ENCODE data around the gene CNTN5.
"Not testable (repeated sequence)": the region's sequence is repeated elsewhere in the genome, so short reads cannot be mapped to it uniquely, and the experiment has no call there.

The CNTN5 gene

DNA sequence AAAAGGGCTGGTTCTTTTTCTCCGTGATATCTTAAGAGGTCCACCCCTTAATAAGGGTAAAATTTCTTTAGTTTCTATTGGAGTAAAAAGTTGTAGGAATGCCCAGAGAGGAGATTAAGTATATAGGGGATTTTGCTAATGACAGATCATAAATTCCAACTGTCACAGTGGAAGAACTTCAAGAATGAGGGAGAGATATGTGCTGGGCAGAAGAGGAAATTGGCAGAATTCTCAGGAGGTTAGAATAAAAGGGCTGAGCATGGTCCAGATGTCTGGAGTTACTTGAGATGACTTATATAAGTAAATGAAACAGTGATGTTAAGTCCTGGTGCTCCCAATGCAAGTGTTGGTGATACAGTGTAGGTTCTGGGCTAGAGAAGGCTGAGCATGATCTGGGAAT lies 1248.8 kb downstream of the CNTN5 start:
- no peak for DNase-seq

DNA sequence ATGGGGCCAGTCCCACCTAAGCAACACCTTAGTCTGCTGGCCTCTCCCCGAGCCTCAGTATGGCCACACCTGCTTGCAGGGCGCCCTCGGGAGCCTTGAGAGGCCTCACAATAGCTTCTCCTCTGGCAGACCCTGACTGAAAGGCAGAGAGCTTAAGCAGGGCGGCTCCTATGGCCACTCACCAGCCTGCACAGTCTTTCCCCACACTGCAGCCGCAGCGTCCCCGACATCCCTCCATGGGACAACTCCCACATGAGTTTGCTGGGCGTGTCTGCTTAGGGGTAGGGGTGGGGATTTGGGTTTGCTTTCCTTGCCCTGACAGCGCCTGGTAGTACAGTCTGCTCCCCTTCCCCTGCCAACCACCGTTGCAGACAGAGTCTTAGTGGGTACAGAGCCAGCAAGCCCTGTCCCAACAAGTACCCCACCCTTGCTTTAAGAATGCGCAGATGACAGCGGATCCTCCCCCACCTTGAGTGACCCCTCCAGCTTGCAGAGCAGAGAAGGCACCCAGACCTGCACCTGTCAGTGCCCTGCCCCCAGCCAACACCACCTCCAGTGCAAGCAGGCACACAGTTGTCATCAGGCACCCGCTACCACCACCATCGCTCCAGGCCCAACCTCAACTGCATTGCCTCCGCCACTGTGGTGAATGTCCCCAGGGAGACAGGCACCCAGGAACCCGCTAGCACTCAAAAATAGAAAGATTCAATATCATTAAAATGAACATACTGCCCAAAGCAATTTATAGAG lies 1252.5 kb downstream of the CNTN5 start:
- DNase-seq, result no peak

GRCh38 chr11:100274466-100274865 lies 1253.7 kb downstream of the CNTN5 start:
- not testable (repeated sequence) for DNase-seq

- DNase-seq, result no peak
Observed at GRCh38 chr11:100294748-100295147, 1274.0 kb downstream of the CNTN5 start.

DNA sequence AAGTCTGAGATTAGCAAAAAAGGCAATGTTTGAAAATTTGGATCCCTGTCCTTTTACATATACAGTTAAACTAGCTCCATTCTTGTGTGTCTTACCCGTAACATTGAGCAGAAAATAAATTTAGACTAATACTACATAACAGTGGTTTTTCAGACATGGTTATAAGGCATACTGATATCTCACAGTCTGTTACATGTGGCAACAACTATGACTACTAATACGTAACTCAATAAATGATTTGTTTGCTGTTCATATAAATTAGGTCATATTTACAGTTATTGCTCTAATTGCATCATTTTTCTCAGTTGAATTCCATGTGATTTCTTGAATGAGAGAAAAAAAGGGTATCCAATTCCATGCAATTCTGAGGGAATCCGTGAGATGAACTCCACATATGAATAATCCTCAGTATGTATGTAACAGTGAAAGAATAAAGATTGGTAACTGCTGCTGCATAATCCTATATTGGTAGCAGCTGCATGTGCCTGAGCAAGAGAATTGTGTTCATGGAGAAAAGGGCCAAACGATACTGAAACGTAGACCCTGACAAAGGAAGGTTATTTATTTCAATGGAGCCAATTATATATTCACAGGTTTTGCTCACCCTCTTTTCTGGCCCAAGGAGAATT lies 1275.4 kb downstream of the CNTN5 start:
- no peak for DNase-seq

- no peak for DNase-seq
Observed at GRCh38 chr11:100297516-100297915, 1276.8 kb downstream of the CNTN5 start.

GRCh38 chr11:100302824-100303223 lies 1282.1 kb downstream of the CNTN5 start:
- no peak for DNase-seq

DNA sequence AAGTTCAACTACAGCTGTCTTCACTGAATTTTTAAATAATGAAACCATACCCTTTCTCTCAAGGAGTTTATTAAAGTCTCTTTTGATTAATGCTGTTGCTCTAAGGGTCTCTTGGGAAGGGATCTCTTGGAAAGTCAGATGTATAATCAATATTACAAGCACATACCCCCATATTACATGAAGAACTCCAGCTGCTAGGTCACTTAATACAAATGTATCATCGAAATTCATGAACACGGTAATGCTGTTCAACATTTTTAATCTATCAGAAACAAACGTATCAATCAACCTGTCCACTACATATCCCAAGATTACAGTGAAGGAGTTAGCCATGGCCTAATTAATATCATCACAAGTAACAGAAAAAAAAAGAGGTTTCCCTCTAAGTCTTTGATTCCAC lies 1283.1 kb downstream of the CNTN5 start:
- DNase-seq, result no peak

DNA sequence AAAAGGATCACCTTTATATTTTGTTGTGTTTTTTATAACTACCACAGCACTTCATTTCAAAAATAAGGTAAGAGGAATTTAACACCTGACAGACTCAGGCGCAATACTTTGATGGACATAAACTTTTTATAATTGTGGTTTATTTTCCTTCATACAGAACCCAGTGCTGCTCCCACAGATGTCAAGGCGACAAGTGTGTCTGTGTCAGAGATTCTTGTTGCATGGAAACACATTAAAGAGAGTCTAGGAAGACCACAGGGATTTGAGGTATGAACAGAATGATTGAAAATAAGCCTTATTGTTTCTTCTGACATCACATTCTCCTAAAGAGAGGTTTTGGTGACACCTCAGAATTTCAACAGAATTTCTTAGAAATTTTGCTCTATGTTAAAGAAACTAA lies 1287.5 kb downstream of the CNTN5 start:
- DNase-seq, result no peak

GRCh38 chr11:100315946-100316345 lies 1295.2 kb downstream of the CNTN5 start:
- no peak for DNase-seq

- no peak for DNase-seq
Observed at GRCh38 chr11:100316952-100317351, 1296.2 kb downstream of the CNTN5 start.

DNA sequence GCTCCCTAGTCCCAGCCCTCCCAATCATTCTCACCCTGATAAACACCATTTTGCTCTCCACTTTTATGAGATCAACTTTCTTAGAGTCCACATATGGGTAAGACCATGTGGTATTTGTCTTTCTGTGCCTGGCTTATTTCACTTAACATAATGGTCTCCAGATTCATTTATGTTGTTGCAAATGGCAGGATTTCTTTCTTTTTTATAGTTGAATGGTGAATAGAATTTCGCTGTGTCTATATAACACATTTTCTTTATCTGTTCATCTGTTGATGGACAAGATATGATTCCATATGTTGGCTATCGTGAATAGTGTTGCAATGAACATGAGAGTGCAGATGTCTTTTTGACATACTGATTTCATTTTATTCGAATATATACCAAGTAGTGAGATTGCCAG lies 1298.9 kb downstream of the CNTN5 start:
- no peak for DNase-seq

GRCh38 chr11:100328626-100329340 lies 1308.0 kb downstream of the CNTN5 start:
- DNase-seq, result no peak

GRCh38 chr11:100329352-100329751 lies 1308.6 kb downstream of the CNTN5 start:
- peak; percentile 9 for DNase-seq

DNA sequence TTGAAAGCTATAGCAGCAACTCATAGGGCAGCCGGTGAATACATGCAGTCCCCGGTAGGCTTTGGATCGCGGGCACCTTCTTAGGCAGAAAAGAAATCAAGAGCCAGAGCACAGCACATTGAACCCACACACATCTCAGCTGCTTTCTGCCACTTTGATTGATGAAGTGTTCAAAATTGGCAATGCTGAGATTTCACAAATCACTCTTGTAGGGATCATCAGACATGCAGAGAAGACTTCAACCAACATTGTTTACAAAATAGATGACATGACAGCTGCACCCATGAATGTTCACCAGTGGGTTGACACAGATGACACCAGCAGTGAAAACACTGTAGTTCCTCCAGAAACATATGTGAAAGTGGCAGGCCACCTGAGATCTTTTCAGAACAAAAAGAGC lies 1316.1 kb downstream of the CNTN5 start:
- no peak for DNase-seq

GRCh38 chr11:100338144-100338840 lies 1317.5 kb downstream of the CNTN5 start:
- DNase-seq, result no peak

- no peak for DNase-seq
Observed at GRCh38 chr11:100340466-100341319, 1319.9 kb downstream of the CNTN5 start.

DNA sequence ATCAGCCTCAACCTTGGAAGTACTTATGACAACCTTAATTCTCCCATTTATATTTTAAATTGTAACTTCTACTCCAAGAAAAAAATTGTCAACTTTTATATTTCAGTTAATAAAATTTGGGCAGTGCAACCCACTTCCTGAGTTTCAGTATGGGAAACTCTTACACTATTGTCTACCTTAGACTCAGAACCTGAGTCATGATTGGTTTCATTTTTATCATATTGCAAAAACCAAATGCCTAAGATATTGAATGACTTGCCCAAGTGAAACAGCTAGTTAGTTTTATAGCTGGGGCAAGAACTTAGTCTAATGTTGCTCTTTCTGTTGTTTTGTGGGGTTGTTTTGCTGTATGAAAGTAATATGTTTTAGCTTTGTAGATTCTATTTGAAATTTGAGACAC lies 1332.3 kb downstream of the CNTN5 start:
- no peak for DNase-seq

DNA sequence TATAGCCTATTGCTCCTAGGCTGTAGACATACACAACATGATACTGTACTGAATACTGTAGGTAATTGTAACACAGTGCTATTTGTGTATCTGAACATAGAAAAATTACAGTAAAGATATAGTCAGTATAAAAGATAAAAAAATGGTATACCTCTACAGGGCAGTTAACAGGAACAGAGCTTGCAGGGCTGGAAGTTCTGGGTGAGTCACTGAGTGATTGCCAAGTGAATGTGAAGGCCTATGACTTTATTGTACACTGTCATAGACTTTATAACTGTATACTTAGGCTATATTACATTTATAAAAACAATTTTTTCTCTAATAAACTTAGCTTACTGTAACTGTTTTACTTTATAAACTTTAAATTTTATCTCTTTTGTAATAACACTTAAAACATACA lies 1334.0 kb downstream of the CNTN5 start:
- no peak for DNase-seq

GRCh38 chr11:100356035-100356434 lies 1335.3 kb downstream of the CNTN5 start:
- DNase-seq, result no peak

DNA sequence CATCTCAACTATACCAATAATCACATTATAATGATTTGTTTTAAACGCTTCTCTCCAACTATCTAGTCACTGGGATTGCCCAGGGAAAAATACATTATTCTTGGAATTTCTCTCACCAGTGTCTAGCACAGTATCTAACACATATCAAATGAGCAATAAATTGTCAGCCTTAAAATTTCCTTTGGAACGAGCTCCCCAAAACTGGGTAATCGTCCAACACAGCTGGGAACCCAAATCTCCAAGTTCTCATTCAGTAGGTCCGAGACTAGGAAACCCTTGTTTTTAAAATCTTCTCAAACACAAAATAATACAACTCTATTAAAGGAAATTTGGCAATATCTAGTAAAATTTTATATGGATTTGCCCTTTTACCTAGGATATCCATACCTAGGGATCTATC lies 1338.5 kb downstream of the CNTN5 start:
- no peak for DNase-seq

- DNase-seq, result no peak
Observed at GRCh38 chr11:100367892-100368291, 1347.1 kb downstream of the CNTN5 start.

All from DMS 273 treated with DMSO at 0.1 percent for 48 hours (cell line).